GM19238 (cell line): ENCODE data around the gene LRP1B.

Experiments used
- DNase-seq: peaks from one replicate; pipeline ENCODE4 v3.0.0; 2011; ENCODE audit warnings: low spot score; ENCODE audit not compliant: insufficient read length

LRP1B gene

GRCh38 chr2:140639628-140640027 is 1491.2 kb downstream of the LRP1B start:
- DNase-seq, result no peak

- no peak for DNase-seq
Observed at GRCh38 chr2:140630557-140630956, 1500.3 kb downstream of the LRP1B start.

GRCh38 chr2:140627885-140628284 is 1502.9 kb downstream of the LRP1B start:
- DNase-seq, result no peak

GRCh38 chr2:140627136-140627535 is 1503.7 kb downstream of the LRP1B start:
- DNase-seq, result no peak

- DNase-seq, result no peak
Observed at GRCh38 chr2:140624200-140624599, 1506.6 kb downstream of the LRP1B start.

- no peak for DNase-seq
Observed at GRCh38 chr2:140621583-140622362, 1509.0 kb downstream of the LRP1B start.

- DNase-seq, result no peak
Observed at GRCh38 chr2:140604788-140605187, 1526.0 kb downstream of the LRP1B start.

- no peak for DNase-seq
Observed at GRCh38 chr2:140604096-140604495, 1526.7 kb downstream of the LRP1B start.

- no peak for DNase-seq
Observed at GRCh38 chr2:140603416-140603815, 1527.4 kb downstream of the LRP1B start.

- no peak for DNase-seq
Observed at GRCh38 chr2:140601801-140602200, 1529.0 kb downstream of the LRP1B start.

- no peak for DNase-seq
Observed at GRCh38 chr2:140601342-140601741, 1529.5 kb downstream of the LRP1B start.

- DNase-seq, result no peak
Observed at GRCh38 chr2:140600116-140600515, 1530.7 kb downstream of the LRP1B start.

GRCh38 chr2:140597836-140598235 is 1533.0 kb downstream of the LRP1B start:
- no peak for DNase-seq

- no peak for DNase-seq
Observed at GRCh38 chr2:140597205-140597604, 1533.6 kb downstream of the LRP1B start.

GRCh38 chr2:140596447-140596846 is 1534.4 kb downstream of the LRP1B start:
- DNase-seq, result no peak

- DNase-seq, result no peak
Observed at GRCh38 chr2:140595107-140595506, 1535.7 kb downstream of the LRP1B start.

GRCh38 chr2:140593132-140593531 is 1537.7 kb downstream of the LRP1B start:
- no peak for DNase-seq

GRCh38 chr2:140589696-140590095 is 1541.1 kb downstream of the LRP1B start:
- DNase-seq, result no peak

- DNase-seq, result no peak
Observed at GRCh38 chr2:140589273-140589672, 1541.5 kb downstream of the LRP1B start.

GRCh38 chr2:140586379-140586778 is 1544.4 kb downstream of the LRP1B start:
- DNase-seq, result peak; percentile 4

GRCh38 chr2:140585016-140585415 is 1545.8 kb downstream of the LRP1B start:
- no peak for DNase-seq

GRCh38 chr2:140584471-140584870 is 1546.3 kb downstream of the LRP1B start:
- DNase-seq, result no peak

- no peak for DNase-seq
Observed at GRCh38 chr2:140580532-140581151, 1550.2 kb downstream of the LRP1B start.
